Thoracic aorta (tissue), 2 donors: ENCODE data around the gene FRYL. TPM values are rescaled to one million over a fixed set of nuclear protein-coding genes. Genes with fewer than 3 reads are reported as not detected.
"Not testable (repeated sequence)": the region's sequence is repeated elsewhere in the genome, so short reads cannot be mapped to it uniquely, and the experiment has no call there.

Source experiments
- ATAC-seq: fragments of 150-250 bp; one replicate; pipeline ENCODE4 v1.8.0; 2017; ENCODE audit warnings: low read depth; ENCODE audit not compliant: insufficient number of reproducible peaks, low FRiP score
- DNase-seq: peaks from one replicate; pipeline ENCODE4 v3.0.0-alpha.2; 2020; ENCODE audit warnings: low spot score
- H3K27ac ChIP-seq, 2 donors: fragments of 200-600 bp; sonication (generic); 1 replicate in 1 of 2; 2 replicates in 1 of 2; pipeline ENCODE4 v1.5.1; 2016; ENCODE audit warnings: mild to moderate bottlenecking in 2 of 2, moderate library complexity in 2 of 2
- H3K27me3 ChIP-seq: fragments of 200-600 bp; sonication (generic); replicated peaks from 2 replicates; pipeline ENCODE4 v1.6.0; 2016; ENCODE audit warnings: mild to moderate bottlenecking; ENCODE audit not compliant: insufficient read depth
- H3K36me3 ChIP-seq: fragments of 200-600 bp; sonication (generic); one replicate; pipeline ENCODE4 v1.5.1; 2016
- H3K4me1 ChIP-seq, 2 donors: fragments of 200-600 bp; sonication (generic); 1 replicate in 1 of 2; 2 replicates in 1 of 2; pipeline versions ENCODE4 v1.5.1 to v1.6.0; 2016; ENCODE audit warnings: low read depth in 2 of 2, mild to moderate bottlenecking in 1 of 2; ENCODE audit not compliant: control insufficient read depth in 1 of 2
- H3K4me3 ChIP-seq: fragments of 200-600 bp; sonication (generic); 2 replicates; pipeline ENCODE4 v1.5.1; 2016; ENCODE audit warnings: mild to moderate bottlenecking
- H3K9me3 ChIP-seq: fragments of 200-600 bp; sonication (generic); 2 replicates; pipeline ENCODE4 v1.5.1; 2016
- CTCF ChIP-seq: fragments of 200-600 bp; sonication (generic); IDR thresholded peaks from one replicate; pipeline ENCODE4 v1.5.1; 2019; ENCODE audit warnings: antibody characterized with exemption
- total RNA-seq, 2 donors: library from RNA; depleted of rRNA; stranded (reverse); fragments of >200 nt; gene quantifications; one replicate each; pipeline versions ENCODE4 v1.1.0 to v1.2.3, GENCODE V29; 2016

Gene FRYL
- total RNA-seq, 2 donors from 2014 or later = 108 to 155 TPM

GRCh38 chr4:48813964-48814363, 33.9 kb upstream of the FRYL start:
- TF ChIP-seq CTCF = no peak
- DNase-seq = no peak
- Histone ChIP-seq H3K27ac (no peak overlapping the region), H3K36me3 (no peaks in the 10 kb centered on the region), H3K27me3 (no peaks in the 10 kb centered on the region), H3K9me3 (no peaks in the 10 kb centered on the region), H3K4me3 (no peak overlapping the region), H3K4me1 (no peaks in the 10 kb centered on the region)
- no peak for ATAC-seq

- Histone ChIP-seq H3K36me3 (no peaks in the 10 kb centered on the region), H3K27me3 (no peaks in the 10 kb centered on the region), H3K4me1 (no peaks in the 10 kb centered on the region), H3K27ac (no peak overlapping the region), H3K4me3 (no peak overlapping the region), H3K9me3 (no peaks in the 10 kb centered on the region)
- no peak for TF ChIP-seq CTCF
- DNase-seq = no peak
- ATAC-seq = no peak
These were observed 32.8 kb upstream of the FRYL start for GRCh38 chr4:48812866-48813265.

GRCh38 chr4:48804584-48805301, 24.7 kb upstream of the FRYL start:
- Histone ChIP-seq H3K9me3 (no peaks in the 10 kb centered on the region), H3K4me3 (peak overlapping the region; percentile 43), H3K4me1 (peaks cover 36 to 41% of the 10 kb centered on the region in 2 donors), H3K36me3 (no peaks in the 10 kb centered on the region), H3K27ac (peak overlapping the region; percentile 58 to 59), H3K27me3 (no peaks in the 10 kb centered on the region)
- no peak for ATAC-seq
- no peak for TF ChIP-seq CTCF
- peak; percentile 12 for DNase-seq

- no peaks in the 10 kb centered on the region for H3K36me3 ChIP-seq
- TF ChIP-seq CTCF = no peak
- H3K4me3 ChIP-seq = no peak overlapping the region
- no peaks in the 10 kb centered on the region for H3K9me3 ChIP-seq
- H3K27ac ChIP-seq = peak overlapping the region; percentile 75 to 84
- H3K4me1 ChIP-seq = peaks cover 36 to 62% of the 10 kb centered on the region in 2 donors
- H3K27me3 ChIP-seq = no peaks in the 10 kb centered on the region
- DNase-seq (no peak), ATAC-seq (no peak)
These were observed 21.1 kb upstream of the FRYL start for GRCh38 chr4:48801016-48801715.

- H3K36me3 ChIP-seq, DNase-seq, H3K9me3 ChIP-seq, H3K4me3 ChIP-seq, ATAC-seq, H3K27me3 ChIP-seq: not testable (repeated sequence)
- Histone ChIP-seq H3K27ac (peak overlapping the region in 1 of 2 donors; percentile 84), H3K4me1 (peaks cover 33 to 58% of the 10 kb centered on the region in 2 donors)
These were observed 20.1 kb upstream of the FRYL start for GRCh38 chr4:48800155-48800554.
